ENCODE data around the gene UBE2G2. TPM values are rescaled to one million over a fixed set of nuclear protein-coding genes. Genes with fewer than 3 reads are reported as not detected.

Gene UBE2G2
- total RNA-seq, 3 donors from 2014 or later: 64.2 to 85.4 (median 66.8) TPM

GRCh38 chr21:44778983-44779382 lies 22.6 kb downstream of the UBE2G2 start:
- intact Hi-C loops (cut with DNase I, micrococcal nuclease): no loop called here
- DNase-seq (no peak), ATAC-seq (no peak)
- TF ChIP-seq CTCF (IDR thresholded peaks at IDR 0.05): no peak
- no peak overlapping the region for H3K4me3 ChIP-seq
- H3K9me3 ChIP-seq: no peaks in the 10 kb centered on the region
- H3K4me1 ChIP-seq (ENCODE audit: low read depth): no peaks in the 10 kb centered on the region
- H3K36me3 ChIP-seq (ENCODE audit: low read depth): no peaks in the 10 kb centered on the region

- intact Hi-C loops (cut with DNase I, micrococcal nuclease): no loop called here
- DNase-seq (no peak), ATAC-seq (peak; percentile 88)
- TF ChIP-seq CTCF (IDR thresholded peaks at IDR 0.05): no peak
- Histone ChIP-seq H3K36me3 (ENCODE audit: low read depth) (no peaks in the 10 kb centered on the region), H3K4me3 (no peak overlapping the region), H3K4me1 (ENCODE audit: low read depth) (no peaks in the 10 kb centered on the region), H3K9me3 (no peaks in the 10 kb centered on the region)
Measured at GRCh38 chr21:44778499-44778911, 23.1 kb downstream of the UBE2G2 start.

- ATAC-seq (no peak), DNase-seq (no peak)
- H3K4me3 ChIP-seq: no peak overlapping the region
- intact Hi-C loops (cut with DNase I, micrococcal nuclease): no loop called here
- H3K36me3 ChIP-seq (ENCODE audit: low read depth): no peaks in the 10 kb centered on the region
- no peaks in the 10 kb centered on the region for H3K9me3 ChIP-seq
- H3K4me1 ChIP-seq (ENCODE audit: low read depth): no peaks in the 10 kb centered on the region
- no peak for TF ChIP-seq CTCF (IDR thresholded peaks at IDR 0.05)
Measured at GRCh38 chr21:44778094-44778493, 23.5 kb downstream of the UBE2G2 start.

DNA sequence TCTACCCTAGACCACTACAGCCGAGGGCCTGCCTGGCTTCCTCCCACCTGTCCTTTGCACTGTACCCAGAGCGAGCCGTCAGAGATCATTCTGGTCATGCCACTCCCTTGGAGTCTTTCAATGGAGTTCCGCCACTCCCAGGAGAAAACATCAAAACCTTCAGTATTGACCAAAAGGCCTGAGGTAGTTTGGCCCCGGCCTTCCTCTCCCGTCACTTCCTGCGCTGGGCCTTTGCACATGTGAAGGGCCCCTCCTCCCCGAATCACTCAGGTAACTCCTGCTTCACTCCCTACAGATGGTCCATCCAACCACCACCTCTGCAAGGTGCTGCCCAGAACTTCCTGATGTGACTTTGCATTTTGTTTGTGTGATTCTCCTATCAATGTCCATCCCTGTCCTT lies 26.6 kb downstream of the UBE2G2 start:
- H3K4me1 ChIP-seq (ENCODE audit: low read depth): no peaks in the 10 kb centered on the region
- no peak for DNase-seq
- no peak for ATAC-seq
- no peak for TF ChIP-seq CTCF (IDR thresholded peaks at IDR 0.05)
- no peak overlapping the region for H3K4me3 ChIP-seq
- no peaks in the 10 kb centered on the region for H3K9me3 ChIP-seq
- H3K36me3 ChIP-seq (ENCODE audit: low read depth): peaks cover 4% of the 10 kb centered on the region
- intact Hi-C loops (cut with DNase I, micrococcal nuclease): no loop called here

GRCh38 chr21:44773291-44773932 lies 28.2 kb downstream of the UBE2G2 start:
- no peaks in the 10 kb centered on the region for H3K9me3 ChIP-seq
- DNase-seq: no peak
- ATAC-seq: no peak
- TF ChIP-seq CTCF (IDR thresholded peaks at IDR 0.05): no peak
- H3K36me3 ChIP-seq (ENCODE audit: low read depth): peaks cover 4% of the 10 kb centered on the region
- intact Hi-C loops (cut with DNase I, micrococcal nuclease): no loop called here
- no peak overlapping the region for H3K4me3 ChIP-seq
- no peaks in the 10 kb centered on the region for H3K4me1 ChIP-seq (ENCODE audit: low read depth)
